AG10803 (cell line): Measurements from ENCODE around the gene AUP1.
A peak's percentile ranks its signal among the peaks of the same experiment; 100 is the strongest.

ENCODE experiments used
- DNase-seq: peaks from one replicate; pipeline ENCODE4 v3.0.0; 2010; ENCODE audit warnings: low read depth
- H3K4me3 ChIP-seq: 2 replicates; pipeline ENCODE4 v1.5.1; 2011; ENCODE audit warnings: mild to moderate bottlenecking, low read length, control low read depth
- CTCF ChIP-seq: conservative IDR thresholded peaks from 2 replicates; pipeline ENCODE4 v1.5.1; 2011; ENCODE audit warnings: mild to moderate bottlenecking, low read length, control low read depth, inconsistent platforms

The AUP1 gene

GRCh38 chr2:74544634-74545033 lies 15.1 kb upstream of the AUP1 start:
- H3K4me3 ChIP-seq, result no peak overlapping the region
- no peak for DNase-seq
- no peak for TF ChIP-seq CTCF

GRCh38 chr2:74542978-74543377 lies 13.5 kb upstream of the AUP1 start:
- no peak overlapping the region for H3K4me3 ChIP-seq
- no peak for DNase-seq
- no peak for TF ChIP-seq CTCF

GRCh38 chr2:74540291-74540690 lies 10.8 kb upstream of the AUP1 start:
- no peak for TF ChIP-seq CTCF
- DNase-seq, result peak; percentile 80
- no peak overlapping the region for H3K4me3 ChIP-seq

- no peak overlapping the region for H3K4me3 ChIP-seq
- no peak for TF ChIP-seq CTCF
- DNase-seq, result no peak
Observed at GRCh38 chr2:74538881-74539339, 9.4 kb upstream of the AUP1 start.

GRCh38 chr2:74537140-74537539 lies 7.6 kb upstream of the AUP1 start:
- TF ChIP-seq CTCF, result no peak
- DNase-seq, result no peak
- no peak overlapping the region for H3K4me3 ChIP-seq

- no peak overlapping the region for H3K4me3 ChIP-seq
- no peak for TF ChIP-seq CTCF
- no peak for DNase-seq
Observed at GRCh38 chr2:74536166-74536950, 6.9 kb upstream of the AUP1 start.

GRCh38 chr2:74535440-74535965 lies 6.0 kb upstream of the AUP1 start:
- TF ChIP-seq CTCF, result no peak
- H3K4me3 ChIP-seq, result no peak overlapping the region
- no peak for DNase-seq
